HL-60 (cell line): Measurements from ENCODE around the gene AP2A1.
"Not testable (repeated sequence)": the region's sequence is repeated elsewhere in the genome, so short reads cannot be mapped to it uniquely, and the experiment has no call there.

ENCODE experiments used
- DNase-seq, 2 experiments: peaks; one replicate each; pipeline ENCODE4 v3.0.0-alpha.2; 2010 to 2020; ENCODE audit warnings: low read depth in 1 of 2, low spot score in 1 of 2
- H3K27ac ChIP-seq: fragments of 250-450 bp; sonication (Bioruptor Pico); replicated peaks from 2 replicates; pipeline ENCODE4 v1.5.1; 2020; ENCODE audit warnings: mild to moderate bottlenecking, moderate library complexity
- H3K27me3 ChIP-seq: fragments of 250-450 bp; sonication (Bioruptor Pico); 2 replicates; pipeline ENCODE4 v1.5.1; 2021; ENCODE audit warnings: mild to moderate bottlenecking, moderate library complexity; ENCODE audit not compliant: insufficient read depth, poor library complexity, severe bottlenecking
- H3K4me3 ChIP-seq: replicated peaks from 2 replicates; pipeline ENCODE4 v1.5.1; 2011; ENCODE audit warnings: mild to moderate bottlenecking, control low read depth, low read length; ENCODE audit not compliant: insufficient read depth
- GABPA ChIP-seq: IDR thresholded peaks from 2 replicates; pipeline ENCODE4 v1.6.1; 2012; ENCODE audit warnings: low read depth
- POLR2AphosphoS5 ChIP-seq: IDR thresholded peaks from 2 replicates; pipeline ENCODE4 v1.6.1; 2012; ENCODE audit warnings: low read depth
- REST ChIP-seq: IDR thresholded peaks from 2 replicates; pipeline ENCODE4 v1.6.1; 2012; ENCODE audit warnings: low read depth; ENCODE audit not compliant: insufficient replicate concordance
- SPI1 ChIP-seq: IDR thresholded peaks from 2 replicates; pipeline ENCODE4 v1.6.1; 2012; ENCODE audit warnings: low read depth, mild to moderate bottlenecking, borderline replicate concordance
- long read RNA-seq: library from polyadenylated mRNA; unstranded; transcript quantifications from one replicate; pipeline ENCODE4 v2.0.0, GENCODE V29; 2020
- TF ChIP-seq, protein P1 (sequence below): IDR thresholded peaks from one replicate; pipeline ENCODE4 v1.5.1; 2011; ENCODE audit warnings: low read length, control low read depth, inconsistent platforms; ENCODE audit not compliant: insufficient read depth

Gene AP2A1
- long read RNA-seq, transcript AP2A1-201 (23 exons, 3,388 nt): major isoform, 58 of 88 reads
- long read RNA-seq, partial matches to known transcripts: 26 of 88 reads
- long read RNA-seq, other reads (novel, unspliced or antisense): 4 of 88 reads

DNA sequence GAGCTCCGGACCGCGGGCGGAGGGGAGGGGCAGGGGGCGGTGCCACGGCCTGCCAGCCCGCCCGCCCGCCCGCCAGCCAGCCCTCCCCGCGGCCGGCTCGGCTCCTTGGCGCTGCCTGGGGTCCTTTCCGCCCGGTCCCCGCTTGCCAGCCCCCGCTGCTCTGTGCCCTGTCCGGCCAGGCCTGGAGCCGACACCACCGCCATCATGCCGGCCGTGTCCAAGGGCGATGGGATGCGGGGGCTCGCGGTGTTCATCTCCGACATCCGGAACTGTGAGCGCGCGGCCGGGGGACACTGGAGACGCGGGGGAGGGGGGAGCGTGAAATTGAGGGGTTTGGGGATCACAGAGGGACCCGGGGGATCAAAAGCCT lies at the start of gene AP2A1:
Gene AP2A1 (plus strand): TSS at position 72 of the 370 bp plus-strand sequence. CDS start 133 bp downstream, at position 205.
- peak within 1 kb of the TSS; percentile 93 for H3K4me3 ChIP-seq
- no peak for DNase-seq
- no peaks in the 10 kb centered on the region for H3K27me3 ChIP-seq
- no peak for TF ChIP-seq GABPA
- TF ChIP-seq, protein P1, sequence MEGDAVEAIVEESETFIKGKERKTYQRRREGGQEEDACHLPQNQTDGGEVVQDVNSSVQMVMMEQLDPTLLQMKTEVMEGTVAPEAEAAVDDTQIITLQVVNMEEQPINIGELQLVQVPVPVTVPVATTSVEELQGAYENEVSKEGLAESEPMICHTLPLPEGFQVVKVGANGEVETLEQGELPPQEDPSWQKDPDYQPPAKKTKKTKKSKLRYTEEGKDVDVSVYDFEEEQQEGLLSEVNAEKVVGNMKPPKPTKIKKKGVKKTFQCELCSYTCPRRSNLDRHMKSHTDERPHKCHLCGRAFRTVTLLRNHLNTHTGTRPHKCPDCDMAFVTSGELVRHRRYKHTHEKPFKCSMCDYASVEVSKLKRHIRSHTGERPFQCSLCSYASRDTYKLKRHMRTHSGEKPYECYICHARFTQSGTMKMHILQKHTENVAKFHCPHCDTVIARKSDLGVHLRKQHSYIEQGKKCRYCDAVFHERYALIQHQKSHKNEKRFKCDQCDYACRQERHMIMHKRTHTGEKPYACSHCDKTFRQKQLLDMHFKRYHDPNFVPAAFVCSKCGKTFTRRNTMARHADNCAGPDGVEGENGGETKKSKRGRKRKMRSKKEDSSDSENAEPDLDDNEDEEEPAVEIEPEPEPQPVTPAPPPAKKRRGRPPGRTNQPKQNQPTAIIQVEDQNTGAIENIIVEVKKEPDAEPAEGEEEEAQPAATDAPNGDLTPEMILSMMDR: no peak
- peak within 1 kb of the TSS; percentile 86 for H3K27ac ChIP-seq

- no peak overlapping the region for H3K27ac ChIP-seq
- no peak overlapping the region for H3K4me3 ChIP-seq
- H3K27me3 ChIP-seq: no peaks in the 10 kb centered on the region
- no peak for DNase-seq
- TF ChIP-seq, protein P1: no peak
- TF ChIP-seq GABPA (no peak), SPI1 (no peak), POLR2AphosphoS5 (no peak), REST (no peak)
Measured at GRCh38 chr19:49718511-49718910, 48.3 kb upstream of the AP2A1 start.

- TF ChIP-seq POLR2AphosphoS5: no peak
- no peak for TF ChIP-seq REST
- TF ChIP-seq SPI1: no peak
- TF ChIP-seq GABPA: no peak
- TF ChIP-seq, protein P1: no peak
- no peak overlapping the region for H3K27ac ChIP-seq
- H3K27me3 ChIP-seq: no peaks in the 10 kb centered on the region
- no peak for DNase-seq
- H3K4me3 ChIP-seq: no peak overlapping the region
Measured at GRCh38 chr19:49718991-49719390, 47.8 kb upstream of the AP2A1 start.

DNA sequence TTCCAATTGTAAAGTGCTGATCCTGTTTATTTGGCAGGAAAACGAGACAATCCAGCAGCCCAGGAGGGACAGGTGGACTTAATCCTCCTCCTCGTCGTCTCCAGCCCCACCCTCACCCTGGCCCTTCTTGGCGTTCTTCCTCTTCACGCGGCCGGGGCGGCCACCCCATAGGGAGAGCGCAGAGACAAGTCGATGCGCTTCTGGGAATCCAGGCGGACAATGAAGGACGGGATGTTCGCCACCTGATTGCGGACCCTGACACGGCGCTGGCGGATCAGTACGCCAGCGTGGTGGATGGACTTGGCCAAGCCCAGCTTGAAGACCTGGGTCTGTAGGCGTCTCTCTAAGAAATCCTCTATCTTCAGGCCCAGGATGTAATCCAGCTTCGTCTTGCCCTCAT lies 47.4 kb upstream of the AP2A1 start:
- not testable (repeated sequence) for H3K4me3 ChIP-seq, DNase-seq, H3K27me3 ChIP-seq, H3K27ac ChIP-seq
